ENCODE data around the gene PPCS. TPM values are rescaled to one million over a fixed set of nuclear protein-coding genes. Genes with fewer than 3 reads are reported as not detected.
A peak's percentile ranks its signal among the peaks of the same experiment; 100 is the strongest.

Gene PPCS
- total RNA-seq, 1 experiment from 2014 or later: 53.2 TPM

DNA sequence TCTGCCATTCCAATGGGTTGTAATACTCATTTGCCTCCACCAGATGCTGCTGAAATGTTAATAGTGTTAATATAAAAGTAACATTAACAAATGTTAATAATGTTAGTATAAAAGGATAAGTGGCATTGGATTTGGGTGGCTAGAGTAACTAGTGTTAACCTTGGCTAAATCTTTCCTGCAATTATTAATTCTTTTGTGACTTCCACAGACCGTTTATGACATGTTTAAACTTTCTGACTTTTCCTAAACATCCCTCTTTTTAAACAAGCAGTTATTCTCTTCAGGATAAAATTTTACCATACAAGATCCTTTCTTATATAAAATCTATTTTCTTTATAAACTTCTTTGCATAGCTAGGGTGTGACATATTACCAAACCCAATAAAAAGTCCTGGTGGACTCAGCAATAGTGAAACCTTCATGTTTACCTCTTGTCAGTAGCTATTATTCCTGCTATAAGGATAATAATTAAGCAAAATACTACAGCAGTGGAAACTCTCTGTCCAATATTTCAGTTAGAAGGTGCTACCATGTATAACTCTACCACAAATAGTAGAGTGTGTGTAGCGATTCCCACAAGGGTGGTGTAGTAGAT lies 48.3 kb downstream of the PPCS start:
- DNase-seq (ENCODE audit: low read depth, low spot score): no peak
- no TSS peak for BruUV-seq (replicated peaks)
- RAD21 ChIA-PET (ENCODE audit: low non-redundant PET in 1 of 2, low total read pairs in 2 of 2, uncharacterized antibody in 2 of 2, unreplicated experiment in 2 of 2): no interaction called here
- TF ChIP-seq CBX3 (IDR thresholded peaks at IDR 0.05; ENCODE audit: low read depth) (0 out of 2 replicates have a peak, but pooled peaks have one; percentile 56), SRF (IDR thresholded peaks at IDR 0.05; ENCODE audit: low read depth) (no peak)
- intact Hi-C loops (cut with micrococcal nuclease): no loop called here
- Histone ChIP-seq H3K9me3 (ENCODE audit: control insufficient read depth in 1 of 2, insufficient read depth in 1 of 2, low read depth in 1 of 2, low read length in 2 of 2) (peaks cover 11 to 15% of the 10 kb centered on the region in 2 experiments; a peak in 3 of 4 replicates), H4K20me1 (ENCODE audit: insufficient read depth) (no peaks in the 10 kb centered on the region), H3K9ac (ENCODE audit: low read length) (no peak overlapping the region), H3K4me2 (ENCODE audit: low read length) (no peak overlapping the region), H3K27me3 (ENCODE audit: insufficient read depth, low read length) (no peaks in the 10 kb centered on the region), H3K36me3 (ENCODE audit: control insufficient read depth in 1 of 2, insufficient read depth in 2 of 2, low read length in 2 of 2) (no peaks in the 10 kb centered on the region), H3K4me1 (ENCODE audit: control insufficient read depth in 1 of 2, insufficient read depth in 2 of 2, low read length in 2 of 2) (no peaks in the 10 kb centered on the region), H2AFZ (ENCODE audit: low read depth, low read length, poor library complexity, severe bottlenecking) (no peak overlapping the region), H3K4me3 (replicated peaks in 1 of 2; ENCODE audit: low read depth in 1 of 2, low read length in 2 of 2) (no peak overlapping the region), H3K79me2 (ENCODE audit: insufficient read depth, low read length) (no peaks in the 10 kb centered on the region), H3K9me2 (ENCODE audit: insufficient read depth) (no peaks in the 10 kb centered on the region), H3K27ac (ENCODE audit: low read depth, low read length) (no peak overlapping the region)
- CTCF ChIA-PET: no interaction called here
- POLR2A ChIA-PET: no interaction called here
- no peak for ATAC-seq

DNA sequence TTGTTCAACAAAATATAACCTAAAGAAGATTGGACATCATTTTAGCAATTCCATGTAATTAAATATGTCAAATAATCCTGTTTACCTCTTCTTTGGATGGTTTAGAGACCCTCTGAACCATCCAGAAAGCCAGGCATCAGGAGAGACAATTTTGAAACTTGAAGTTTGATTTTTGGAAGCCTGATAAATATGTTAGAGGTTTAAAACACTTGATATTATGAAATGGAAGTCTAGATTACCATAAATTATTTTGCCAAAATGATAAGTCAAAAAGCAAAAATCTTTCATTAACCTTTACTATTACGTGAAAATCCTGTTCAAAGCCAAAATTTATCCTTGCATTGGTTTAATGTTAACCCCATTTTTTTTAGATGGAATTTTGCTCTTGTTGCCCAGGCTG lies 50.2 kb downstream of the PPCS start:
- TF ChIP-seq EZH2phosphoT487 (IDR thresholded peaks at IDR 0.05; ENCODE audit: borderline replicate concordance): no peak
- TF ChIP-seq FOSL1 (IDR thresholded peaks at IDR 0.05; ENCODE audit: low read depth): no peak
- TF ChIP-seq, protein P1, sequence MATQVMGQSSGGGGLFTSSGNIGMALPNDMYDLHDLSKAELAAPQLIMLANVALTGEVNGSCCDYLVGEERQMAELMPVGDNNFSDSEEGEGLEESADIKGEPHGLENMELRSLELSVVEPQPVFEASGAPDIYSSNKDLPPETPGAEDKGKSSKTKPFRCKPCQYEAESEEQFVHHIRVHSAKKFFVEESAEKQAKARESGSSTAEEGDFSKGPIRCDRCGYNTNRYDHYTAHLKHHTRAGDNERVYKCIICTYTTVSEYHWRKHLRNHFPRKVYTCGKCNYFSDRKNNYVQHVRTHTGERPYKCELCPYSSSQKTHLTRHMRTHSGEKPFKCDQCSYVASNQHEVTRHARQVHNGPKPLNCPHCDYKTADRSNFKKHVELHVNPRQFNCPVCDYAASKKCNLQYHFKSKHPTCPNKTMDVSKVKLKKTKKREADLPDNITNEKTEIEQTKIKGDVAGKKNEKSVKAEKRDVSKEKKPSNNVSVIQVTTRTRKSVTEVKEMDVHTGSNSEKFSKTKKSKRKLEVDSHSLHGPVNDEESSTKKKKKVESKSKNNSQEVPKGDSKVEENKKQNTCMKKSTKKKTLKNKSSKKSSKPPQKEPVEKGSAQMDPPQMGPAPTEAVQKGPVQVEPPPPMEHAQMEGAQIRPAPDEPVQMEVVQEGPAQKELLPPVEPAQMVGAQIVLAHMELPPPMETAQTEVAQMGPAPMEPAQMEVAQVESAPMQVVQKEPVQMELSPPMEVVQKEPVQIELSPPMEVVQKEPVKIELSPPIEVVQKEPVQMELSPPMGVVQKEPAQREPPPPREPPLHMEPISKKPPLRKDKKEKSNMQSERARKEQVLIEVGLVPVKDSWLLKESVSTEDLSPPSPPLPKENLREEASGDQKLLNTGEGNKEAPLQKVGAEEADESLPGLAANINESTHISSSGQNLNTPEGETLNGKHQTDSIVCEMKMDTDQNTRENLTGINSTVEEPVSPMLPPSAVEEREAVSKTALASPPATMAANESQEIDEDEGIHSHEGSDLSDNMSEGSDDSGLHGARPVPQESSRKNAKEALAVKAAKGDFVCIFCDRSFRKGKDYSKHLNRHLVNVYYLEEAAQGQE (IDR thresholded peaks at IDR 0.05; ENCODE audit: low read depth): no peak
- no peak for TF ChIP-seq RAD21 (IDR thresholded peaks at IDR 0.05; ENCODE audit: low read depth)
- TF ChIP-seq, protein P2, sequence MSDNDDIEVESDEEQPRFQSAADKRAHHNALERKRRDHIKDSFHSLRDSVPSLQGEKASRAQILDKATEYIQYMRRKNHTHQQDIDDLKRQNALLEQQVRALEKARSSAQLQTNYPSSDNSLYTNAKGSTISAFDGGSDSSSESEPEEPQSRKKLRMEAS (IDR thresholded peaks at IDR 0.05): no peak
- TF ChIP-seq POLR2AphosphoS5 (IDR thresholded peaks at IDR 0.05; ENCODE audit: low read depth, low read length): no peak
- TF ChIP-seq, protein P3, sequence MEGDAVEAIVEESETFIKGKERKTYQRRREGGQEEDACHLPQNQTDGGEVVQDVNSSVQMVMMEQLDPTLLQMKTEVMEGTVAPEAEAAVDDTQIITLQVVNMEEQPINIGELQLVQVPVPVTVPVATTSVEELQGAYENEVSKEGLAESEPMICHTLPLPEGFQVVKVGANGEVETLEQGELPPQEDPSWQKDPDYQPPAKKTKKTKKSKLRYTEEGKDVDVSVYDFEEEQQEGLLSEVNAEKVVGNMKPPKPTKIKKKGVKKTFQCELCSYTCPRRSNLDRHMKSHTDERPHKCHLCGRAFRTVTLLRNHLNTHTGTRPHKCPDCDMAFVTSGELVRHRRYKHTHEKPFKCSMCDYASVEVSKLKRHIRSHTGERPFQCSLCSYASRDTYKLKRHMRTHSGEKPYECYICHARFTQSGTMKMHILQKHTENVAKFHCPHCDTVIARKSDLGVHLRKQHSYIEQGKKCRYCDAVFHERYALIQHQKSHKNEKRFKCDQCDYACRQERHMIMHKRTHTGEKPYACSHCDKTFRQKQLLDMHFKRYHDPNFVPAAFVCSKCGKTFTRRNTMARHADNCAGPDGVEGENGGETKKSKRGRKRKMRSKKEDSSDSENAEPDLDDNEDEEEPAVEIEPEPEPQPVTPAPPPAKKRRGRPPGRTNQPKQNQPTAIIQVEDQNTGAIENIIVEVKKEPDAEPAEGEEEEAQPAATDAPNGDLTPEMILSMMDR (IDR thresholded peaks at IDR 0.05 in 2 of 3, conservative IDR thresholded peaks at IDR 0.05 in 1 of 3; ENCODE audit: borderline replicate concordance in 1 of 3, insufficient read depth in 1 of 3, low read depth in 2 of 3, low read length in 2 of 3): no peak
- TF ChIP-seq YY1 (IDR thresholded peaks at IDR 0.05; ENCODE audit: extremely low read depth, insufficient replicate concordance, low read depth, low read length): no peak
- no peak for TF ChIP-seq CEBPB (IDR thresholded peaks at IDR 0.05; ENCODE audit: low read depth)
- no peak for TF ChIP-seq ELF1 (IDR thresholded peaks at IDR 0.05; ENCODE audit: borderline replicate concordance, low read depth)
- no peak for TF ChIP-seq SP1 (IDR thresholded peaks at IDR 0.05; ENCODE audit: low read depth)
- TF ChIP-seq, protein P4, sequence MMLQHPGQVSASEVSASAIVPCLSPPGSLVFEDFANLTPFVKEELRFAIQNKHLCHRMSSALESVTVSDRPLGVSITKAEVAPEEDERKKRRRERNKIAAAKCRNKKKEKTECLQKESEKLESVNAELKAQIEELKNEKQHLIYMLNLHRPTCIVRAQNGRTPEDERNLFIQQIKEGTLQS (IDR thresholded peaks at IDR 0.05): no peak
- no peak for TF ChIP-seq CBX3 (IDR thresholded peaks at IDR 0.05; ENCODE audit: low read depth)
- DNase-seq (ENCODE audit: low read depth, low spot score): no peak
- intact Hi-C loops (cut with micrococcal nuclease): no loop called here
- no peak overlapping the region for H2AFZ ChIP-seq (ENCODE audit: low read depth, low read length, poor library complexity, severe bottlenecking)
- no peak overlapping the region for H3K27ac ChIP-seq (ENCODE audit: low read depth, low read length)
- no peaks in the 10 kb centered on the region for H4K20me1 ChIP-seq (ENCODE audit: insufficient read depth)
- POLR2A ChIA-PET: no interaction called here
- no peak overlapping the region for H3K9ac ChIP-seq (ENCODE audit: low read length)
- peaks cover 11 to 15% of the 10 kb centered on the region in 2 experiments; a peak in 3 of 4 replicates for H3K9me3 ChIP-seq (ENCODE audit: control insufficient read depth in 1 of 2, insufficient read depth in 1 of 2, low read depth in 1 of 2, low read length in 2 of 2)
- RAD21 ChIA-PET (ENCODE audit: low non-redundant PET in 1 of 2, low total read pairs in 2 of 2, uncharacterized antibody in 2 of 2, unreplicated experiment in 2 of 2): no interaction called here
- H3K4me3 ChIP-seq (replicated peaks in 1 of 2; ENCODE audit: low read depth in 1 of 2, low read length in 2 of 2): no peak overlapping the region
- H3K4me2 ChIP-seq (ENCODE audit: low read length): no peak overlapping the region
- H3K9me2 ChIP-seq (ENCODE audit: insufficient read depth): no peaks in the 10 kb centered on the region
- H3K79me2 ChIP-seq (ENCODE audit: insufficient read depth, low read length): no peaks in the 10 kb centered on the region
- BruUV-seq (replicated peaks): no TSS peak
- no peaks in the 10 kb centered on the region for H3K27me3 ChIP-seq (ENCODE audit: insufficient read depth, low read length)
- CTCF ChIA-PET: no interaction called here
- no peaks in the 10 kb centered on the region for H3K36me3 ChIP-seq (ENCODE audit: control insufficient read depth in 1 of 2, insufficient read depth in 2 of 2, low read length in 2 of 2)
- no peaks in the 10 kb centered on the region for H3K4me1 ChIP-seq (ENCODE audit: control insufficient read depth in 1 of 2, insufficient read depth in 2 of 2, low read length in 2 of 2)
- no peak for ATAC-seq

Data from HCT116 (cell line).